ENCODE results near the gene RNF130. TPM values are rescaled to one million over a fixed set of nuclear protein-coding genes. Genes with fewer than 3 reads are reported as not detected.

RNF130 gene
- total and polyA plus RNA-seq, 4 donors: 24.9 to 93.1 (median 51.4) TPM

GRCh38 chr5:180077594-180078284 lies 6.2 kb upstream of the RNF130 start (continued):
- no peak for TF ChIP-seq REST (IDR thresholded peaks at IDR 0.05)
- TF ChIP-seq RAD21 (IDR thresholded peaks at IDR 0.05): no peak
- peak; percentile 65 for TF ChIP-seq SP1 (IDR thresholded peaks at IDR 0.05)

- Histone ChIP-seq H3K27me3 (ENCODE audit: control insufficient read depth in 4 of 4, insufficient read depth in 4 of 4, low read length in 3 of 4) (no peaks in the 10 kb centered on the region), H3K36me3 (ENCODE audit: control insufficient read depth in 4 of 4, insufficient read depth in 3 of 4, low read depth in 1 of 4, low read length in 3 of 4) (no peaks in the 10 kb centered on the region), H3K4me3 (ENCODE audit: low read depth in 1 of 3, low read length in 3 of 3) (no peak overlapping the region), H3K4me1 (ENCODE audit: control insufficient read depth in 4 of 4, insufficient read depth in 4 of 4, low read length in 3 of 4) (peaks cover 7 to 57% (median 42%) of the 10 kb centered on the region in 4 donors), H3K9ac (ENCODE audit: low read depth in 1 of 2, low read length in 2 of 2) (no peak overlapping the region), H3K9me3 (ENCODE audit: control insufficient read depth in 4 of 4, low read length in 3 of 4) (no peaks in the 10 kb centered on the region), H3K27ac (ENCODE audit: low read depth in 1 of 2, low read length in 2 of 2) (peak overlapping the region; percentile 61 to 76)
- DNase-seq (ENCODE audit: low spot score): no peak
- TF ChIP-seq HNF4A (conservative IDR thresholded peaks at IDR 0.05) (peak; percentile 19 to 62), YY1 (IDR thresholded peaks at IDR 0.05) (peak; percentile 95), RAD21 (IDR thresholded peaks at IDR 0.05) (peak; percentile 10 to 19), GABPA (IDR thresholded peaks at IDR 0.05 in 1 of 2, conservative IDR thresholded peaks at IDR 0.05 in 1 of 2) (no peak), MAX (IDR thresholded peaks at IDR 0.05) (peak; percentile 77), EGR1 (IDR thresholded peaks at IDR 0.05; ENCODE audit: low read depth in 2 of 2) (no peak), CTCF (IDR thresholded peaks at IDR 0.05; ENCODE audit: low read depth, low read length, missing input control) (no peak), RXRA (IDR thresholded peaks at IDR 0.05) (peak; percentile 25 to 70), REST (IDR thresholded peaks at IDR 0.05) (peak; percentile 20), TAF1 (conservative IDR thresholded peaks at IDR 0.05) (no peak), SP1 (IDR thresholded peaks at IDR 0.05) (peak; percentile 57), ATF3 (IDR thresholded peaks at IDR 0.05) (no peak), JUND (IDR thresholded peaks at IDR 0.05) (peak in 1 of 2 donors; percentile 30), FOXA2 (IDR thresholded peaks at IDR 0.05) (no peak)
- WGBS: 37% methylated on average over 1 of the region's 1 CpG
Observed at GRCh38 chr5:180075703-180076102, 4.1 kb upstream of the RNF130 start.
